Daoy (cell line): Measurements from ENCODE around the gene STAMBP. TPM values are rescaled to one million over a fixed set of nuclear protein-coding genes. Genes with fewer than 3 reads are reported as not detected.
A peak's percentile ranks its signal among the peaks of the same experiment; 100 is the strongest.
"Not testable (repeated sequence)": the region's sequence is repeated elsewhere in the genome, so short reads cannot be mapped to it uniquely, and the experiment has no call there.

Experiments
- DNase-seq: peaks from one replicate; pipeline ENCODE4 v3.0.0-alpha.2; 2015; ENCODE audit warnings: low read depth
- total RNA-seq: library from RNA; depleted of rRNA; stranded (reverse); fragments of >200 nt; shearing (Covaris generic); gene quantifications from 2 replicates; pipeline ENCODE4 v1.2.3, GENCODE V29; 2014

Gene STAMBP
- total RNA-seq, 1 experiment from 2014 or later = 37.9 TPM

DNA sequence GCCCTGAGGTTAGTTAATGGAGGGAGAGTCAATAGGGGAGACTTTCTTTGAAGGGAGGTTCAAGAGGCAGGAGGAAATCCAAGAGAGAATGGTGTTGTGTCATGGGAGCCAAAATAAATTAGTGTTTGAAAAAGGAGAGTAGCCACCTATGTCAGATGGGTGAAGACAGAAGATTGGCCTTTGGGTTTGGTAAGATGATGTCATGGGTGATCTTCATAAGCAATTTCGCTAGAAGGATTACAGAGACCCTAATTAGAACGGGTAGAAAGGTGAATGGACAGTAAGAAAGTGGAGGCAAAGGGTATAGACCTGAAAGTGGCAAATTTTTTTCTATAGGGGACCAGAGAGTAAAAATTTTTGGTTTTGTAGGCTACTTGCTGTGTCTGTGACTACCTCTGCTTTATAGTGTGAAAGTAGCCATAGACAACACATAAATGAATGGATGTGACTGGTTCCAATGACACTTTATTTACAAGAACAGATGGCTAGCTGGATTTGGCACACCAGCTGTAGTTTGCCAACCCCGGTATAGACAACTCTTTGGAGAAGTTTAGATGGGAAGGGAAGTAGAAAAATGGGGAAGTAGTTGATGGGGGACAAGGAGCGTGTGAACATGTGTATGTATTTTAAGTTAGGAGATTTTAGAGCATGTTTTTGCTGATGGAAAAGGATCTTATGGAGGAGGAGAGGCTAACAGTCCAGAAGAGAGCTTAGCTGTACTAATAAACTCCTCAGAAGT, 9.3 kb downstream of the STAMBP start:
- no peak for DNase-seq

DNA sequence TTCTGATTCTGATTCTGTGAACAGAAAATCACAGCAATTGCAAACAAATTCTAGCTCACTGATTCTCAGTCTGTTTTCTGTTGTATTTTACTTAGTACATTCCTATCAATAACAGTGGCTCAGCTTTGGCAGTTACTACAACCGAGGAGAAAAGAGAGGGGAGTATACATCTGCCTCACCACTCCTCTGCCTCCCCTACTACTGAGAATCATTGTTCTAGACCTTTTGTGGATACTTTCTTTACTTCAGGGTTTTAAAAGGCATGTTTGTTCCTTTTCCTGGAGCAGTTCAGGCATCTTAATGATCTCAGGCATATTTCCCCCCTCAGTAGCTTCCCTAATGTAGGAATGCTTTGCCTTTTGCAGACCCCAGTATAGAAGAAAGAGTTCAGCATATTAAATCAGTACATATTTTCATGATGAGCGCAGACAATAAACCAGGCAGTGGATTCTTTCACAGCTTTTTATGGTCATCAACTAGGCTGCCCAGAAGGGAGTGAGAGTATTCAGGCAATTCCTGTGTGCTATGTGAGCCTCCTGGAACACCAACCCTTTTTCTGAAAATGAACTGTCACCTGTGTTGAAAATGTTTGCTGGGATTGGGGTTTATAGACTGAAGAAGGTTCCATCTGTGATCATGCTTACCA, 10.3 kb downstream of the STAMBP start:
- no peak for DNase-seq

DNA sequence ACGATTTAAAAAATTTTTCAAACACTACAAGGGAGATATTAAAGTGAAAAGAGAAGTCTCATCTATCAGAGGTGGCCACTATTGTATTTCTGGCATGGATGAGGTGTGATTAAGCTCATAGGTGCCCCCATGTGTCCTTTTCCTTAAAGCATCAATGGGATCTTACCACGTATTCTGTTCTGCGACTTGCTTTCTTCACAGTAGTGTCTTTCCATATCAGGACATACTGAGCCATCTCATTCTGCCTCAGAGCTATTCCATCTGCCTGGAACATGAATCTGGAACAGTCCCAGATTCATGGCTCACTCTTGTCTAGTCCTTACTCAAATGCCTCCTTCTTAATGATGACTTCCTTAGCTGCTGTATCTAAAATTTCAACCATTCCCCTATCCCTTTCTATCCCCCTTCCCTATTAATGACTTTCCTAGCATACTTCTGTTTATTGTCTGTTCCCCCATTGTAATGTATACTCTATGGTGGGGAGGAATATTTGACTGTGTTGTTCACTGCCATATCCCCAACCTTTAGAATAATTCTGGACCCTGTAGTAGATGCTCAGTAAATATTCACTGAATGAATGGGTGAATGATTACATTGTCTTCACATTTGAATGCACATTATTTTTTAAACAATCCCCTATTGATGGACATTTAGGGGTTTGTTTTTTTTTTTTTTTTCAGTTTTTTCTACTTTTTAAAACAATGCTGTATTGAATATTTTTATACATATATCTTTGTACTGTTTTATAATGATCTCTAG, 11.1 kb downstream of the STAMBP start:
- DNase-seq = no peak

DNA sequence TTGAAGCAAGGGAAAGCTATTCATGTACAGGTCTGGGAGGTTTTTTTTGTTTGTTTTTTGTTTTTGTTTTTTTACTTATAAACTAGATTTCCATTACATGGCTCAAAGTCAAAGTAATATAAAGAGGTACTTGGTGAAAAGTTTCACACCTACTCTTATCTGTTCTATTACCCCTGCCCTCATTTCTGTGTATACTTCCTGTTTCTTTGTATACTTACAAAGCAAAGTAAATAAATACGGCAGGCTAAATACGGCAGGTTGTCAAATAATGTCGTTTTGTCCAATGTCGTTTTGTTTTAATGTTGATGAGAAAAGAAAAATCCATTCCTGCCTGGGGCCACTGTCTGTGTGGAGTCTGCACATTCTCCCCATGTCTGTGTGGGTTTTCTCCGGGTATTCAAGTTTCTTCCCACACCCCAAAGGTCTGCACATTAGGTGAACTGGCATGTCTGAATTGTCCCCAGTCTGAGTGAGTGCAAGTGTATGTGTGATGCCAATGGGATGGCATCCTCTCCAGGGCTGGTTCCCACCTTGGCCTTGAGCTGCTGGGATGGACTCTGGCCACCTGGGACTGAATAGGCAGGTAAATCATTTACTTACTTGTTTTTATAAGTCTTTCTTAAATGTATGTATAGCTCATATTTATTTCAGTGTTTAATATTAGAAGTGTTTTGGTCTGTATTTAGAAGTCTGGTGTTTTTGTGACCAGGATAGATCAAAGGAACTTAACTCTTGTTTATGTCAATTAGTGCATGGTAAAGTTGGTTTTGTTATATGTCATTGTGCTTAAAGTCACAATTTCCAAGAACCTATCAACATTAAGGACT, 13.4 kb downstream of the STAMBP start:
- DNase-seq = no peak

DNA sequence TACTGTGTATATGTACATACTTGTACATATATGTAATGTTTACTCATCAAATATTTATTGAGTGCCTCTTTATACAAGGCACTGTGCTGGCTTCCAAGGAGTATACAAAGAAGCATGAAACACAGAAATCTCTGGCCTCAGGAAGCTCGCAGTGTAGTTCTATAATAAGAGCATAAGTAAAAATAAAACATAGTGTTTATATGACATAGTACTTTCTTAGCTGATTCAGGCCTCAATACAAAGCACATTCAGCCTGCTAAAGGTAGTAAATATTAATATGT, 13.9 kb downstream of the STAMBP start:
- DNase-seq = no peak

DNA sequence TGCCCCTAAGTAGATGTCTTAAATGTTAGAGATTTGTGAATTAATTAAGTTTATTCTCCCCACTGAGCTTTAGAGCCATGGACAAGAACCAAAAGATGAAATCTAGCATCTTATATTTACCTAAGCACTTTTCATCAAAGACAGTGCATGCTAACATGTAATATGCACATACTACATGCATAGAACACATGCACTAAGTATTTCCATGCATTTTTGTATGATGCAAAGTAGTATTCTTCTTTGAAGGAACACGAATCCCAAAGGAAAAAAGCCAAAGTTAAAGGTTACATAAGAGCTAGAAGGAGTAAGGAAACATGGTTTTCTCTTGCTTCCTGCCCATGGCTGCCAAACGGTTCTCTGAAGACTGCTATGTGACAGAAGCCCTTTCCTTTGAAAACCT, 15.3 kb downstream of the STAMBP start:
- no peak for DNase-seq

DNA sequence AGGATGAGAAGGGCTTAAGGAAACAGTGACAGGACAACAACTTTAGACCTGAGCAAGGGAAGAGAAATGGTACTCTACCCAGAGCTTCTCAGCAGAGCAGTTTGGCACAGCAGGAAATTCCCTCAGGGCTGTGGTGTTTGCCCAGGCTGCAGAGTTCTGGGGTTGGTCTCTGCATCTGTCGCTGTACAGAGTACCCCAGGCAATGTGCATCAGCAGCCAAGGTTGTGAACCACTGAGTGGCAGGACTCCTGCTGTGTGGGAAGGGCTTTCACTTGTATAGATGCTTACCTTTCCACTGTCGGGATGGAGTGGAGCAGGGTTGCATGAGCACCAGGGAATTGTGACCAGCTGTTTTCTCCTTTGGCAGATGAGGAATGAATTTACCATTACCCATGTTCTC, 21.2 kb downstream of the STAMBP start:
- DNase-seq = no peak

DNA sequence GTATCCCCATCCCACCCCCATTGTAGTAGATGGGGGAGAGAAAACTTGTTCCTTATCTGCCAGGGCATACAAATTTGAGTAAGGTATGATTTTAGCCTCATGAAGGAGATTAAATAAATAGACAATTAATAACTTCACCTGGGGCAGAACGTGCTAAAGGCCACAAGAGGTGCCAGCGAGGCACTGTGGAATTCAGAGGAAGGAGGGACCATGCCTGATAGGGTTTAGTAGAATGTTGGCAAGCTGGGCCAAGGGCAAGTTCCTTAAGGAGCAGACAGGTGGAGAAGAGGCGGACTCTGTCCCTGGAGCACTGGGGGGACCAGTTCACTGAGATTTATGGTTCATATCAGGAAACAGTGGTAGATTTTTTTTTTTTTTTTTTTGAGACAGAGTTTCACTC, 22.5 kb downstream of the STAMBP start:
- DNase-seq = peak; percentile 34

DNA sequence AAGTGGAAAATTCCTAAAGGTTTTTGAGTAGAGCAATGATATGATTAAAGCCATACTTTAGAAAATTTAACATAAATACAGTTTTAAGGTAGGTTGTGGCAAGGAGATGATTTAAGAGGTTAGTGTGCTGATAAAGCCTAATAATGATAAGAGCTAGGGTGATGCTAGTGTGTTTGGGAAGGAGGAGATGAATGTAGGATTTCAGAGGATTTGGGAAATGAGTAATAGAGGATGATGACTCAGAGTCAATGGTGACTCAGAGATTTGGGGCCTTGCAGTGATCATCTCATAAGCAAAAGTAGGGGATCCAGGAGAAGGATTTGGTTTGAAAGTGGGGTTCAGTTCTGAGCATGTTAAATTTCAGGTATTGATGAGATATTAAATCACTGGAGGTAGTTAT, 23.3 kb downstream of the STAMBP start:
- DNase-seq = peak; percentile 81

DNA sequence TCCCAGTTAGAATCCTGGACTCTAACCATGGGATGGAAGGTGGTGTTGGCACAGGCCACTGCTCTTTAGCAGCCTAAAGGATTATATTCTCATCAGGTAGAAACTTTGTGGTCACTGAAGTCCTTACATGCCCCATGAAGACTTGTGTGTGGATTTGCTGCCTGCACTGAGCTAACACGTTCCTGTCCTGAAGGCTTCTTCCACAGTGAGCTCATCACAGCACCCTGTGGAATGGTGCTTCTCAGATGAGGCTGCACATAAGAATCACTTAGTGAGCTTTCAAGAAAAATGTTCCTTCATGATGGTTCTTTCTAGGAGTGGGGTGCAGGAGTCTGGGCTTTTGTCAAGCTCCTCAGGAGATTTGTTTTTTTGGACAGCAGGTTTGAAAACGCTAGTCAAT, 26.8 kb downstream of the STAMBP start:
- no peak for DNase-seq

DNA sequence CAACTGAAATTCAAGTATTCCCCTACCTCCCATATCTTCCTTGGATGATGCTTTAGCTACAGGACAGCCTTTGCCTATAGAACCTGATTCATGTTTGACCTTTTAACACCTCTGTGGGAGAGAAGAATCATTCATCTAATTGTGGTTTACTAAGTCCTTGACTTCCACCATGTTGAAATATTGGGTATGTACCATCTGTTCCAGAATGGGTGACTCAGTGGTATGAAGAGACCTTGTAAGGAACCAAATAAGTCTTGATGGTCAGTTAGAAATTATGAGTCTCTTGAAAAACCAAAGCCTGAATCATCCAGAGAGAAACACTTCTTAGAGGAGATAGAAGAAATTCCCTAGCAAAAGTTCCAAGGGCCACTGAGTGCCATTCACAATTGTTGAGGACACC, 27.5 kb downstream of the STAMBP start:
- DNase-seq = peak; percentile 16

DNA sequence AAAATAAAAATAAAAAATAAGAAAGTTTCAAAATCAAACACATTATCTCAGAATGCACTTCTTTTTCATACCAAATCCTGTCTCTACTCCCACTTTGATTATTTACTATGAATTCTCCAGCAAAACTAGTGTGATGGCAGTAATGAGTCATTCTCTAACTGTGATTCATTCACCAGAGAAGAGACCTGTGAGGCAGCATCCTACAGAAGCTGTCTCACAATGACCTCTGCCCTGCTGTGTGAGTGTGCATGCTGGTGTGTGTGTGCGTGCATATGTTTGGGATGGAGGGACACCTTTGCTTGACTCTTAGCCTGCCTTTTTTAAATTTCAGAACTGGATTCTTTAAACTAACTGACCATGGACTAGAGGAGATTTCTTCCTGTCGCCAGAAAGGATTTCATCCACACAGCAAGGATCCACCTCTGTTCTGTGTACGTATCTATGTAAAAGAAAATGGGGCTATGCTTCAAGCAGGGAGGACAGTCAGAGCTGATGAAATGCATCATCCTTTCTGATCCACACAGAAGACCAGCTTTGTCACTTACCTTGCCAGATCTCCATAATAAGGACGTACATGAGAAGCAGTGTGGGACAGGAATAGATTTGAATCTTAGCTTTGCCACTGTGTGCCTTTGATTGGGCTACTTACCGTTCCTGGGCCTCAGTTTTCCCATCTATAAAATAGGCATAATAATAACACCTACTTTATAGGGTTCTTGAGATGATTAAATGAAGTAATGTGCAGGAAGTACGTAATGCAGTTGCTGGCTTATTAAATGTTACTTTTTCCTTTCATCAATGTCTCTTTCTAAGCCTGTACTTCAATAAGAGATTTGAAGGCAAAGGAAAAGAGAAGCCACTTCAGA, 31.2 kb downstream of the STAMBP start:
- DNase-seq = peak; percentile 78

DNA sequence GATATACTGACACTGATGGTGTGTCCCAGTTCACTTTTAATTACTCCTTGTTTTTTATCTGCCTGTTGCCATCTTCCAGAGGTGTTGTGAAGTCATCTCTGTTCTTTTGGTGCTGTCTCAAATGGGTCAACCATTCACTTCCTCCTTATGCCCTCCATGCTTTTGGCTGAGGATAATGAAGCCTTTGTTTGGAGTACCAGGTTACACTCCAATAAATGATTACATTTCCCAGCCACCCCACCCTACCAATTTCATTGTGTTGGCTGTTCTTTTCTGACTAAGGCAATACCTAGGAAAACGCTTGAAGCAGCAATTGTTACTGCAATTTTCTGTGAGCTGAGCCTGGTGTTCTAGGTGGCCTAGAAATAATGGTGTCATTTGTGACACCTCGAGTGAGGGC, 34.2 kb downstream of the STAMBP start:
- no peak for DNase-seq

DNA sequence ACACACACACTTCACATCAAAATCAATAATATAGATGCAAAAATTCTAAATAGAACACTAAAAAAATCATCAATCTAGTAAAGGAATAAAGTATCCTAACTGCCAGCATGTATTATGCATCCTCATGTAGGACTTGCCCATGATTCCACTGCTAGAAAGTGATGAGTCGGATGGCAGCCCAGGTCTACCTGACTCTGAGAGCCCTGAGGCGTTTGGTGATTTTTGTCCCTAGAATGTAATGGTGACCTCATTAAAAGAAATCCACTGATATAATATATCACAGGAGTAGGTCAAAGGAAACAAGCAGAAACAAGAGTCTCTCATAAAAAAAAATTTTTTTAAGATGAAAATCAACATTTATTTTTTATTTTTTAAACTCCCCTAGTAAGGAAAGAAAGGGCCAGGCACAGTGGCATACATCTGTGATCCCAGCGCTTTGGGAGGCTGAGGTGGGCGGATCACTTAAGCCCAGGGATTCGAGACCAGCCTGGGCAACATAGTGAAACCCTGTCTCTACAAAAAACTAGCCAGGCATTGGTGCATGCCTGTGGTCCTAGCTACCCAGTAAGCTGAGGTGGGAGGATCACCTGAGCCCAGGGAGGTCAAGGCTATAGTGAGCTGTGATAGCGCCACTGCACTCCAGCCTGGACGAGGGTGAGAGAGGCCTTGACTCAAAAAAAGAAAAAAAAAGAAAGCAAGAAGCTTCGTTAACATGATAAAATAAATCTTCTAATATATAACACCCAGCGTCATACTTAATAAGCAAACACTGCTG, 39.6 kb downstream of the STAMBP start:
- no peak for DNase-seq

DNA sequence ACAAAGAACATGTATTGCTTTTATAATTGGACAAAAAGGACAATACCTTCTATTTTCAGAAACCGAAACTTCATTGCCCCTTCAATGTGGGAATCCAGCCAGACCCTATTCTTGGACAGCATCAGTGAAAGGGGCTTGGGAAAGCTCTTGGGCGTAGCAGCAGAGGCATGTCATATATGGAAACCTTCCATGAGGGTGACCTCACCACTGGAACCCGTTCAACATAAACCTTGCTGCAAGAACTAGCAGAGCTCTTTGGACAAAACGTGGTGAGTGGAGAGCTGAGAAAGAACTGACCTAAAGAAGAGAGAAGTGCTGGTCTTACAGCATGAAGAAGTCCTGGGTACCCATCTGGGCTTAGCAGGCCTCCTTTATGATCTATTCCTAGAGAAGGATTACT, 41.3 kb downstream of the STAMBP start:
- peak; percentile 86 for DNase-seq

DNA sequence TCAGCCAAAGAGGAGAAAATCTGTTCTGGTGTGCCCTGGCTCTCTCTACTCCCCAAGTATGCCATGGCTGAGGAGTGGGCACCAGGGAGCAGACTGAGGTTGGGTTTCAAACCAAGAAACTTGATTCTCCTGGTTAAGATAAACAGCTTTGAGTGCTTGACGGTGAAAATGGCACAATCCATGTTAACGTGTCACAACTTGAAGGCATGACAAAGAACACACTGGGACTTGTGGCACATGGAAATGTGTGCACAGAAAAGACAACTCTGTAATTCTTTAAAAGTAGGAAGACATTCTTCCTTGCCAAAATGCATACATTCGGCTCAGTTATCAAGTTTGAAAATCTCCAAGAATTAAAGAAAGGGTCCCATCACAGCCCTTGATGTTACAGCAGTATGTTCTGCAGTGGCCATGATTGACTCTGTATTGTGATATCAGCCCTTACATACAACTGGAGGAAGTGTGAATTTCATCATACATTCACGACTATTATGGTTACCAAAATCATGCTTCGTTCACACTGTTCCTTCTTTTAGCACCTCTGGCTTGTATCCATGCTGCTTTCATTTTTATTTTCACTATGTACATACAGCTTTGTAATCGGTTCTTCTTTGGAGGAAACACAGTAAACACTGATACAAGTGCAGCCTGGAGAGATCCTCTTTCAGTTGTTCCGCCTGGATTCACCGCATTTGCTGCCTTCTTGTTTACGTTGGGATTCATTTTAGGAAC, 48.5 kb downstream of the STAMBP start:
- no peak for DNase-seq

DNA sequence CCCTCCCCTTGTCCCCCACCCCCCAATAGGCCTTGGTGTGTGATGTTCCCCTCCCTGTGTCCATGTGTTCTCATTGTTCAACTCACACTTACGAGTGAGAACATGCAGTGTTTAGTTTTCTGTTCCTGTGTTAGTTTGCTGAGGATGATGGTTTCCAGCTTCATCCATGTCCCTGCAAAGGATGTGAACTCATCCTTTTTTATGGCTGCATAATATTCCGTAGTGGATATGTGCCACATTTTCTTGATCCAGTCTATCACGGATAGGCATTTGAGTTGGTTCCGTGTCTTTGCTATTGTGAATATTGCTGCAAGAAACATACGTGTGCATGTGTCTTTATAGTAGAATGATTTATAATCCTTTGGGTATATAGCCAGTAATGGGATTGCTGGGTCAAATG, 49.2 kb downstream of the STAMBP start:
- DNase-seq = not testable (repeated sequence)

DNA sequence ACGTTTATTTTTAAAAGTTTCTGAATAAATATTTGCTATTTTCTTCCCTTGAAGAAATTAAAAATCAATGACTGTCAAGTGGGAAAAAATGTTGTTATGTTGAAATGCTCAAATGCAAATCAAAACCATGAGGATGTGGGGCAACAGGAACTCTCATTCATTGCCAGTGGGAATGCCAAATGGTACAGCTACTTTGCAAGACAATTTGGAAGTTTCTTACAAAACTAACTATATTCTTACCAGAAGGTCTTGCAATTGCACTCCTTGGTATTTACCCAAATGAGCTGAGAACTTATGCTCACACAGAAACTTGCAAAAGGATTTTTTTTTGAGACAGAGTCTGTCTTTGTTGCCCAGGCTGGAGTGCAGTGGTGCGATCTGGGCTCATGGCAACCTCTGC, 56.6 kb downstream of the STAMBP start:
- DNase-seq = no peak

DNA sequence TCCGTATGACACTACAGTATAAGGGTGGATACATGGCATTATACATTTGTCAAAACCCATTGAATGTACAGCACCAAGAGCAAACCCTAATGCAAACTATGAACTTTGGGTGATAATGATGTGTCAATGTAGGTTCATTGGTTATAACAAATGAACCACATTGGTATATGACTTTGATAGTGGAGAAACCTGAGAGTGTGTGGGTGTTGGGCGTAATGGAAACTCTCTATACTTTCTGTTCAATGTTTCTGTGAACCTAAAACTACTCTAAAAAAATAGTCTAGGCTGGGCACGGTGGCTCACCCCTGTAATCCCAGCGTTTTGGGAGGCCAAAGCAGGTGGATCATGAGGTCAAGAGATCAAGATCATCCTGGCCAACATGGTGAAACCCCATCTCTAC, 57.6 kb downstream of the STAMBP start:
- no peak for DNase-seq
